ENCODE data around the gene NUMB.
A peak's percentile ranks its signal among the peaks of the same experiment; 100 is the strongest.

NUMB gene

DNA sequence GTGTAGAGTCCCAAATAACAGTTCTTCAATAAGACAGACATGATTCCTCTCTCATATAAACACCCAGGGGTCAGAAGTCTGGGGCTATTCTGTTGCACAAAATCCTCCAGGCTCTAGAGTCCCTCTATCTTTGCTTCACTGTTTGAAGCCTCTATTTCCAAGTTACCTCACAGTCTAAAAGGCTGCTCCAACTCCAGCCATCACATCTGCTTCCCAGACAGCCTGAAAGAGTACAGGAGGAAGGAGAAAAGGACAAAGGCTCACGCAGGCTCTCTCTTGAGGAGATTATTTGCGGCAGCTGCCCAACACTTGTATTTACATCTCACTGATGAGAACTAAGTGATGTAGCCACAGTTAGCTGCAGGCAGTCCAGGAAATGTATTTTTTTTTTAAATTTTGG, 214.6 kb downstream of the NUMB start:
- WGBS, 2 donors (ENCODE audit: extremely low coverage in 2 of 2, insufficient read length in 2 of 2, insufficient replicate concordance in 1 of 2), result no CpG with 5 or more reads among the region's 2 CpGs
- H4K8ac ChIP-seq (ENCODE audit: low read depth, low read length), result no peak overlapping the region
- H2BK15ac ChIP-seq (ENCODE audit: low read length), result no peak overlapping the region
- H3K79me1 ChIP-seq (ENCODE audit: low read depth, low read length), result peaks cover 14% of the 10 kb centered on the region
- H3K14ac ChIP-seq (ENCODE audit: low read length), result no peak overlapping the region
- DNase-seq (ENCODE audit: low spot score), result no peak
- no peak overlapping the region for H2AK5ac ChIP-seq (ENCODE audit: low read depth, low read length)
- no peak overlapping the region for H2AFZ ChIP-seq (ENCODE audit: low read length)
- H3K9me3 ChIP-seq (replicated peaks in 1 of 2; ENCODE audit: control insufficient read depth in 2 of 2, insufficient read depth in 1 of 2, low read depth in 1 of 2, low read length in 2 of 2), result no peaks in the 10 kb centered on the region
- no peak overlapping the region for H2BK120ac ChIP-seq (ENCODE audit: low read depth, low read length)
- no peak overlapping the region for H3K23ac ChIP-seq (ENCODE audit: low read depth, low read length, poor library complexity)
- peaks cover 7 to 13% of the 10 kb centered on the region in 2 donors for H3K4me1 ChIP-seq (ENCODE audit: control insufficient read depth in 2 of 2, insufficient read depth in 1 of 2, low read depth in 1 of 2, low read length in 2 of 2)
- no peak overlapping the region for H4K91ac ChIP-seq (ENCODE audit: low read depth, low read length, poor library complexity)
- H3K4ac ChIP-seq (ENCODE audit: low read length), result no peak overlapping the region
- H2BK5ac ChIP-seq (ENCODE audit: low read length), result no peak overlapping the region
- H3K4me2 ChIP-seq (ENCODE audit: insufficient read depth, low read length, poor library complexity, severe bottlenecking), result no peak overlapping the region
- no peak overlapping the region for H3K9ac ChIP-seq (ENCODE audit: low read depth, low read length, poor library complexity)
- H3K27ac ChIP-seq (replicated peaks; ENCODE audit: low read length), result no peak overlapping the region
- H3K18ac ChIP-seq (ENCODE audit: low read length), result no peak overlapping the region
- H3K27me3 ChIP-seq (ENCODE audit: control insufficient read depth in 3 of 3, insufficient read depth in 3 of 3, low read depth in 1 of 3, low read length in 3 of 3), result peaks cover 0 to 43% (median 6%) of the 10 kb centered on the region in 3 experiments
- peaks cover 0 to 9% of the 10 kb centered on the region in 2 donors for H3K36me3 ChIP-seq (replicated peaks in 1 of 2; ENCODE audit: control insufficient read depth in 2 of 2, insufficient read depth in 2 of 2, low read length in 2 of 2)
- no peak overlapping the region for H3K4me3 ChIP-seq (ENCODE audit: low read length in 2 of 2)
- H2BK12ac ChIP-seq (ENCODE audit: low read length), result no peak overlapping the region

GRCh38 chr14:73243341-73243740, 215.0 kb downstream of the NUMB start:
- no peak overlapping the region for H2BK120ac ChIP-seq (ENCODE audit: low read depth, low read length)
- no CpG with 5 or more reads among the region's 3 CpGs for WGBS, 2 donors (ENCODE audit: extremely low coverage in 2 of 2, insufficient read length in 2 of 2, insufficient replicate concordance in 1 of 2)
- H3K14ac ChIP-seq (ENCODE audit: low read length), result no peak overlapping the region
- no peak overlapping the region for H3K27ac ChIP-seq (replicated peaks; ENCODE audit: low read length)
- no peak overlapping the region for H3K18ac ChIP-seq (ENCODE audit: low read length)
- no peak overlapping the region for H2BK15ac ChIP-seq (ENCODE audit: low read length)
- H2AFZ ChIP-seq (ENCODE audit: low read length), result no peak overlapping the region
- H3K4me2 ChIP-seq (ENCODE audit: insufficient read depth, low read length, poor library complexity, severe bottlenecking), result no peak overlapping the region
- no peak overlapping the region for H3K4me3 ChIP-seq (ENCODE audit: low read length in 2 of 2)
- no peaks in the 10 kb centered on the region for H3K9me3 ChIP-seq (replicated peaks in 1 of 2; ENCODE audit: control insufficient read depth in 2 of 2, insufficient read depth in 1 of 2, low read depth in 1 of 2, low read length in 2 of 2)
- peaks cover 0 to 9% of the 10 kb centered on the region in 2 donors for H3K36me3 ChIP-seq (replicated peaks in 1 of 2; ENCODE audit: control insufficient read depth in 2 of 2, insufficient read depth in 2 of 2, low read length in 2 of 2)
- H2BK12ac ChIP-seq (ENCODE audit: low read length), result no peak overlapping the region
- H4K91ac ChIP-seq (ENCODE audit: low read depth, low read length, poor library complexity), result no peak overlapping the region
- H2AK5ac ChIP-seq (ENCODE audit: low read depth, low read length), result no peak overlapping the region
- H3K9ac ChIP-seq (ENCODE audit: low read depth, low read length, poor library complexity), result no peak overlapping the region
- H3K4me1 ChIP-seq (ENCODE audit: control insufficient read depth in 2 of 2, insufficient read depth in 1 of 2, low read depth in 1 of 2, low read length in 2 of 2), result peaks cover 10 to 17% of the 10 kb centered on the region in 2 donors
- no peak overlapping the region for H3K23ac ChIP-seq (ENCODE audit: low read depth, low read length, poor library complexity)
- H4K8ac ChIP-seq (ENCODE audit: low read depth, low read length), result no peak overlapping the region
- no peak overlapping the region for H3K4ac ChIP-seq (ENCODE audit: low read length)
- peaks cover 14% of the 10 kb centered on the region for H3K79me1 ChIP-seq (ENCODE audit: low read depth, low read length)
- peaks cover 0 to 47% (median 7%) of the 10 kb centered on the region in 3 experiments for H3K27me3 ChIP-seq (ENCODE audit: control insufficient read depth in 3 of 3, insufficient read depth in 3 of 3, low read depth in 1 of 3, low read length in 3 of 3)
- no peak overlapping the region for H2BK5ac ChIP-seq (ENCODE audit: low read length)
- no peak for DNase-seq (ENCODE audit: low spot score)

DNA sequence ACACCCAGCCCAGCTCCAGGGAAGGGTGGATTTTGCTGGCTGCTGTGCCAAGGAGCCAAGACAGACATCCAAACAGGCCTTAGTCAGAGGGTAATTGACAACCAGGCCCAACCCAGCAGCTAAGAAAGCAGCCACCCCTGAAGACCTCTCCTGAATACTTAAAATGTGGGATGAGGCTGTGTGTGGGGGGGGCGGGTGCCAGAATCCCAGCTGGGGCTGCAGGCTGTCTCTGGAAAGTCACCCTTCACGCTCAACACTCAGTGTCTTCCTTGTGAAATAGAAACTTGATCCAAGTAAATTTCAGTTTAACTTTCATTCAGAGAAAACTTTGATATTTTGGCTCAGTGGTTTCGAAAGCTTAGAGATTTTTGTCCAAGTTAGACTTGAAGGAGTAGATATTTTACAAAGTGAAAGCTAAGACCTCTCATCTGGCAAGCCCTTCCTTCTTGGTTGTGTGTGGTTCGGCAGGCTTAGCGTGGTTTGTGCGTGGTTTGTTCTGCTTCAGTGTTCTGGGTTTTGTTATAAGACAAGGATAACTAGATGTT, 215.9 kb downstream of the NUMB start:
- Histone ChIP-seq H4K91ac (ENCODE audit: low read depth, low read length, poor library complexity) (no peak overlapping the region), H3K18ac (ENCODE audit: low read length) (no peak overlapping the region), H3K4me2 (ENCODE audit: insufficient read depth, low read length, poor library complexity, severe bottlenecking) (no peak overlapping the region), H2AK5ac (ENCODE audit: low read depth, low read length) (no peak overlapping the region), H2BK5ac (ENCODE audit: low read length) (no peak overlapping the region), H2BK120ac (ENCODE audit: low read depth, low read length) (no peak overlapping the region), H3K4me1 (ENCODE audit: control insufficient read depth in 2 of 2, insufficient read depth in 1 of 2, low read depth in 1 of 2, low read length in 2 of 2) (peaks cover 10 to 20% of the 10 kb centered on the region in 2 donors), H2BK15ac (ENCODE audit: low read length) (no peak overlapping the region), H3K9ac (ENCODE audit: low read depth, low read length, poor library complexity) (no peak overlapping the region), H3K27me3 (ENCODE audit: control insufficient read depth in 3 of 3, insufficient read depth in 3 of 3, low read depth in 1 of 3, low read length in 3 of 3) (peaks cover 0 to 50% (median 7%) of the 10 kb centered on the region in 3 experiments), H3K9me3 (replicated peaks in 1 of 2; ENCODE audit: control insufficient read depth in 2 of 2, insufficient read depth in 1 of 2, low read depth in 1 of 2, low read length in 2 of 2) (no peaks in the 10 kb centered on the region), H3K4me3 (ENCODE audit: low read length in 2 of 2) (no peak overlapping the region), H2BK12ac (ENCODE audit: low read length) (no peak overlapping the region), H3K79me1 (ENCODE audit: low read depth, low read length) (peaks cover 9% of the 10 kb centered on the region), H3K27ac (replicated peaks; ENCODE audit: low read length) (no peak overlapping the region), H3K36me3 (replicated peaks in 1 of 2; ENCODE audit: control insufficient read depth in 2 of 2, insufficient read depth in 2 of 2, low read length in 2 of 2) (peaks cover 0 to 8% of the 10 kb centered on the region in 2 donors), H4K8ac (ENCODE audit: low read depth, low read length) (no peak overlapping the region), H3K14ac (ENCODE audit: low read length) (no peak overlapping the region), H3K4ac (ENCODE audit: low read length) (no peak overlapping the region), H3K23ac (ENCODE audit: low read depth, low read length, poor library complexity) (no peak overlapping the region), H2AFZ (ENCODE audit: low read length) (peak overlapping the region; percentile 61)
- no CpG with 5 or more reads among the region's 6 CpGs for WGBS, 2 donors (ENCODE audit: extremely low coverage in 2 of 2, insufficient read length in 2 of 2, insufficient replicate concordance in 1 of 2)
- no peak for DNase-seq (ENCODE audit: low spot score)

GRCh38 chr14:73241481-73242165, 216.7 kb downstream of the NUMB start:
- no peak overlapping the region for H3K14ac ChIP-seq (ENCODE audit: low read length)
- no peak overlapping the region for H3K27ac ChIP-seq (replicated peaks; ENCODE audit: low read length)
- H3K23ac ChIP-seq (ENCODE audit: low read depth, low read length, poor library complexity), result peak overlapping the region; percentile 66
- no peak overlapping the region for H4K91ac ChIP-seq (ENCODE audit: low read depth, low read length, poor library complexity)
- no peaks in the 10 kb centered on the region for H3K9me3 ChIP-seq (replicated peaks in 1 of 2; ENCODE audit: control insufficient read depth in 2 of 2, insufficient read depth in 1 of 2, low read depth in 1 of 2, low read length in 2 of 2)
- no peak overlapping the region for H2BK15ac ChIP-seq (ENCODE audit: low read length)
- H2BK5ac ChIP-seq (ENCODE audit: low read length), result no peak overlapping the region
- no peak overlapping the region for H2BK12ac ChIP-seq (ENCODE audit: low read length)
- peaks cover 14 to 20% of the 10 kb centered on the region in 2 donors for H3K4me1 ChIP-seq (ENCODE audit: control insufficient read depth in 2 of 2, insufficient read depth in 1 of 2, low read depth in 1 of 2, low read length in 2 of 2)
- H3K4me3 ChIP-seq (ENCODE audit: low read length in 2 of 2), result no peak overlapping the region
- peaks cover 0 to 7% of the 10 kb centered on the region in 2 donors for H3K36me3 ChIP-seq (replicated peaks in 1 of 2; ENCODE audit: control insufficient read depth in 2 of 2, insufficient read depth in 2 of 2, low read length in 2 of 2)
- H3K79me1 ChIP-seq (ENCODE audit: low read depth, low read length), result peaks cover 8% of the 10 kb centered on the region
- no peak overlapping the region for H3K4ac ChIP-seq (ENCODE audit: low read length)
- H3K18ac ChIP-seq (ENCODE audit: low read length), result peak overlapping the region; percentile 60
- H2AK5ac ChIP-seq (ENCODE audit: low read depth, low read length), result peak overlapping the region; percentile 86
- H3K4me2 ChIP-seq (ENCODE audit: insufficient read depth, low read length, poor library complexity, severe bottlenecking), result no peak overlapping the region
- no CpG with 5 or more reads among the region's 19 CpGs for WGBS, 2 donors (ENCODE audit: extremely low coverage in 2 of 2, insufficient read length in 2 of 2, insufficient replicate concordance in 1 of 2)
- no peak overlapping the region for H2BK120ac ChIP-seq (ENCODE audit: low read depth, low read length)
- H2AFZ ChIP-seq (ENCODE audit: low read length), result no peak overlapping the region
- peaks cover 0 to 58% (median 7%) of the 10 kb centered on the region in 3 experiments for H3K27me3 ChIP-seq (ENCODE audit: control insufficient read depth in 3 of 3, insufficient read depth in 3 of 3, low read depth in 1 of 3, low read length in 3 of 3)
- H4K8ac ChIP-seq (ENCODE audit: low read depth, low read length), result no peak overlapping the region
- no peak overlapping the region for H3K9ac ChIP-seq (ENCODE audit: low read depth, low read length, poor library complexity)
- DNase-seq (ENCODE audit: low spot score), result no peak

Measured in neuronal stem cell (in vitro differentiated cells).